Tibial artery (tissue), 4 donors: ENCODE measurements around the gene OR2T10.

Experiments
- DNase-seq, 2 donors: peaks; one replicate each; pipeline ENCODE4 v3.0.0-alpha.2; 2019
- H3K27ac ChIP-seq, 2 donors: fragments of 200-600 bp; sonication (generic) in 1 of 2; 1 replicate in 1 of 2; 2 replicates in 1 of 2; pipeline ENCODE4 v1.5.1; 2018 to 2019; ENCODE audit warnings: mild to moderate bottlenecking in 1 of 2
- H3K27me3 ChIP-seq, 2 donors: fragments of 200-600 bp; sonication (generic) in 1 of 2; one replicate each; pipeline versions ENCODE4 v1.5.1 to v1.6.0; 2016 to 2019
- H3K36me3 ChIP-seq, 3 donors: fragments of 200-600 bp; sonication (generic) in 2 of 3; one replicate each; pipeline ENCODE4 v1.5.1; 2016 to 2019; ENCODE audit warnings: mild to moderate bottlenecking in 2 of 3
- H3K4me1 ChIP-seq, 4 donors: fragments of 200-600 bp; sonication (generic) in 2 of 4; 1 replicate in 3 of 4; 2 replicates in 1 of 4; pipeline ENCODE4 v1.5.1; 2016 to 2019
- H3K4me3 ChIP-seq, 2 donors: fragments of 200-600 bp; sonication (generic) in 1 of 2; 1 replicate in 1 of 2; 2 replicates in 1 of 2; pipeline ENCODE4 v1.5.1; 2018 to 2019; ENCODE audit warnings: mild to moderate bottlenecking in 2 of 2
- H3K9me3 ChIP-seq, 3 donors: fragments of 200-600 bp; sonication (generic) in 1 of 3; one replicate each; pipeline ENCODE4 v1.5.1; 2016 to 2019
- CTCF ChIP-seq, 2 experiments: fragments of 200-600 bp in 1 of 2; fragments of 450-650 bp in 1 of 2; IDR thresholded peaks; one replicate each; pipeline ENCODE4 v1.5.1; 2017 to 2019; ENCODE audit warnings: antibody characterized with exemption in 2 of 2, mild to moderate bottlenecking in 1 of 2, moderate library complexity in 1 of 2
- intact Hi-C: fragments of 100-400 bp; cut with DNase I; formaldehyde crosslinking; loops from one replicate; pipeline ENCODE4 v1.15.0; 2023; ENCODE audit warnings: low total_unique reads

The OR2T10 gene

DNA sequence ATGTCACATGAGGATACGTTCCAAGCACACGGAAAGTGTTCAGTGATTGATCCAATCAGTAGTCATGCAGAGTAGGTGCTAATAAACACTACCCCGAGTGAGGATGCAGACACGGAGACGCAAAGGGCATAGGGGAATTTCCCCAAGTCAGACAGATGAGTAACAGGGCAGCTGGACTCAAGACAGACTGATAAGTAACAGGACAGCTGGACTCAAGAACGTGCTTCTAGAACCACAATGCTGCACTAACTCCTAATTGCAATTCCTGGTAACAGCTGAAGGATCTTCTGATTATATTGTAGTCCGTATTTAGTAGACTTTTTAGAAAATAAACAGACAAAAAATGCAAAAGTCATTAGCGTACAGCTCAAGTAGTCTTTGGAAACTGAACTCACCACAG is 1.9 kb upstream of the OR2T10 start:
- no peaks in the 10 kb centered on the region for H3K9me3 ChIP-seq
- intact Hi-C loops = no loop called here
- TF ChIP-seq CTCF (IDR thresholded peaks at IDR 0.05) = no peak
- no peaks in the 10 kb centered on the region for H3K4me1 ChIP-seq
- no peak overlapping the region for H3K4me3 ChIP-seq
- no peak overlapping the region for H3K27ac ChIP-seq
- H3K27me3 ChIP-seq = no peaks in the 10 kb centered on the region
- H3K36me3 ChIP-seq = no peaks in the 10 kb centered on the region
- no peak for DNase-seq

- DNase-seq = no peak
- no peak overlapping the region for H3K27ac ChIP-seq
- H3K27me3 ChIP-seq = no peaks in the 10 kb centered on the region
- H3K4me3 ChIP-seq = no peak overlapping the region
- TF ChIP-seq CTCF (IDR thresholded peaks at IDR 0.05) = no peak
- no peaks in the 10 kb centered on the region for H3K9me3 ChIP-seq
- H3K36me3 ChIP-seq = no peaks in the 10 kb centered on the region
- H3K4me1 ChIP-seq = no peaks in the 10 kb centered on the region
- intact Hi-C loops = no loop called here
Observed at GRCh38 chr1:248596615-248597014, 885 bp downstream of the OR2T10 start.

DNA sequence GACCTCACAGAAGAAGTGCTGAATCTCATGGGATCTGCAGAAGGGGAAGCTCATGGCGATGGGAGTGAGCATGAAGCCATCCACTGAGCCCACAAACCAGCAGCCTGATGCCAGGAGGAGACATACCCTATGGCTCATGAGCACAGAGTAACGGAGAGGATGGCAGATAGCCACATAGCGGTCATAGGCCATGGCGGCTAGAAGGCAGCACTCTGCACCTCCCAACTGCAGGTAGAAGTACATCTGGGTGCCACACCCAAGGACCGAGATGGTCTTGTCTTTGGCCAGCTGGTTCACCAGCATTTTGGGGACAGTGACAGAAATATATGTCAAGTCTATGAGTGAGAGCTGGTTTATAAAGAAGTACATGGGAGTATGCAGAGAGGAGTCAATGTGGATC is 4.3 kb downstream of the OR2T10 start:
- no peak for TF ChIP-seq CTCF (IDR thresholded peaks at IDR 0.05)

DNA sequence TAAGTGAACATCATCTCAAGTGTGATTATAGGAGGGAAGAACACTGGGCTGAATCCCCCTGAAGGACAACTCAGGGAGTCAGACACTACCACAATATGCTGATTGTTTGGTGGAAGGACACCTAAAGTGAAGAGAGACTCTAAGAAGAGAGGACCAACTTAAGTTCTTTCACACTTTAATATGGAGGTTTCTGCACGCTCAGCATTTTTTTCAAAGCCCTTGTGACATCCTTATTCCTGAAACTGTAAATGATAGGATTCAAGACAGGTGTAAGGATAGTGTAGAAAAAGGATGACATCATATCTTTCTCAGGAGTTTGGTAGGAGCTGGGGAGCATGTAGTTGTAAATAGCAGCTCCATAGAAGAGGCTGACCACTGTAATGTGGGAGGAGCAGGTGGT is 4.8 kb downstream of the OR2T10 start:
- intact Hi-C loops = no loop called here
- H3K27me3 ChIP-seq = no peaks in the 10 kb centered on the region
- H3K9me3 ChIP-seq = no peaks in the 10 kb centered on the region
- H3K27ac ChIP-seq = no peak overlapping the region
- no peak for DNase-seq
- H3K4me1 ChIP-seq = no peaks in the 10 kb centered on the region
- TF ChIP-seq CTCF (IDR thresholded peaks at IDR 0.05) = no peak
- H3K4me3 ChIP-seq = no peak overlapping the region
- H3K36me3 ChIP-seq = no peaks in the 10 kb centered on the region

More for the DNA sequence above, 4.3 kb downstream of the OR2T10 start:
- DNase-seq = no peak
- H3K27ac ChIP-seq = no peak overlapping the region
- H3K4me1 ChIP-seq = no peaks in the 10 kb centered on the region
- H3K9me3 ChIP-seq = no peaks in the 10 kb centered on the region
- intact Hi-C loops = no loop called here
- H3K4me3 ChIP-seq = no peak overlapping the region
- no peaks in the 10 kb centered on the region for H3K27me3 ChIP-seq
- H3K36me3 ChIP-seq = no peaks in the 10 kb centered on the region

DNA sequence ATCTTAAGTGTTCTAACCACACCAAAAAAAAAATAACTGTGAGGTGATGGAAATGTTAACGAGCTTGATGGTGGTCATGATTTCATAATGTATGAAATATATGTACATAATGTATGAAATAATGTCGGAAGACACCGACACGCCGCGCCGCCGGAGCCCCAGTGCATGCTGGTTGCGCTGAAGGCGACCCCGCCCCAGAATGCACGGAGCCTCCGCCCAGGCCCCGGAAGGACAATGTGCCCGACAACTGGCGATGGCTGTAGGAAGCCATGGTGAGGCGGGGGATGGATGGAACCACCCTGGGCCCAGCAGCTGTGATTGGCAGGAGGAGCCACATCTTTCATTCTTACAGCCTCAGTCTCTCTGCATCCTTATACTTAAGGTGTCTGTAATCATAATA is 7.4 kb downstream of the OR2T10 start:
- no peak for DNase-seq
- H3K27ac ChIP-seq = no peak overlapping the region
- no peak for TF ChIP-seq CTCF (IDR thresholded peaks at IDR 0.05)
- H3K4me1 ChIP-seq = no peaks in the 10 kb centered on the region
- H3K27me3 ChIP-seq = no peaks in the 10 kb centered on the region
- no peak overlapping the region for H3K4me3 ChIP-seq
- H3K36me3 ChIP-seq = no peaks in the 10 kb centered on the region
- intact Hi-C loops = no loop called here
- H3K9me3 ChIP-seq = no peaks in the 10 kb centered on the region

GRCh38 chr1:248589334-248589733 is 8.2 kb downstream of the OR2T10 start:
- Histone ChIP-seq H3K9me3 (no peaks in the 10 kb centered on the region), H3K27me3 (no peaks in the 10 kb centered on the region), H3K4me1 (no peaks in the 10 kb centered on the region), H3K36me3 (no peaks in the 10 kb centered on the region), H3K4me3 (no peak overlapping the region), H3K27ac (no peak overlapping the region)
- TF ChIP-seq CTCF (IDR thresholded peaks at IDR 0.05) = no peak
- DNase-seq = no peak
- intact Hi-C loops = no loop called here
